AG09309 (cell line): ENCODE results near the gene BAIAP2L1.
"Not testable (repeated sequence)": the region's sequence is repeated elsewhere in the genome, so short reads cannot be mapped to it uniquely, and the experiment has no call there.

ENCODE experiments used
- DNase-seq: peaks from one replicate; pipeline ENCODE4 v3.0.0-alpha.2; 2010; ENCODE audit warnings: low read depth
- H3K4me3 ChIP-seq: 2 replicates; pipeline ENCODE4 v1.5.1; 2011; ENCODE audit warnings: mild to moderate bottlenecking, low read depth, low read length, moderate library complexity; ENCODE audit not compliant: control insufficient read depth
- CTCF ChIP-seq: IDR thresholded peaks from 2 replicates; pipeline ENCODE4 v1.5.1; 2011; ENCODE audit warnings: mild to moderate bottlenecking, low read depth, low read length, inconsistent platforms; ENCODE audit not compliant: insufficient read depth, control insufficient read depth; ENCODE audit errors: missing control alignments

The BAIAP2L1 gene

GRCh38 chr7:98323597-98324322, 77.1 kb downstream of the BAIAP2L1 start:
- no peak overlapping the region for H3K4me3 ChIP-seq
- DNase-seq, result no peak
- TF ChIP-seq CTCF, result no peak

DNA sequence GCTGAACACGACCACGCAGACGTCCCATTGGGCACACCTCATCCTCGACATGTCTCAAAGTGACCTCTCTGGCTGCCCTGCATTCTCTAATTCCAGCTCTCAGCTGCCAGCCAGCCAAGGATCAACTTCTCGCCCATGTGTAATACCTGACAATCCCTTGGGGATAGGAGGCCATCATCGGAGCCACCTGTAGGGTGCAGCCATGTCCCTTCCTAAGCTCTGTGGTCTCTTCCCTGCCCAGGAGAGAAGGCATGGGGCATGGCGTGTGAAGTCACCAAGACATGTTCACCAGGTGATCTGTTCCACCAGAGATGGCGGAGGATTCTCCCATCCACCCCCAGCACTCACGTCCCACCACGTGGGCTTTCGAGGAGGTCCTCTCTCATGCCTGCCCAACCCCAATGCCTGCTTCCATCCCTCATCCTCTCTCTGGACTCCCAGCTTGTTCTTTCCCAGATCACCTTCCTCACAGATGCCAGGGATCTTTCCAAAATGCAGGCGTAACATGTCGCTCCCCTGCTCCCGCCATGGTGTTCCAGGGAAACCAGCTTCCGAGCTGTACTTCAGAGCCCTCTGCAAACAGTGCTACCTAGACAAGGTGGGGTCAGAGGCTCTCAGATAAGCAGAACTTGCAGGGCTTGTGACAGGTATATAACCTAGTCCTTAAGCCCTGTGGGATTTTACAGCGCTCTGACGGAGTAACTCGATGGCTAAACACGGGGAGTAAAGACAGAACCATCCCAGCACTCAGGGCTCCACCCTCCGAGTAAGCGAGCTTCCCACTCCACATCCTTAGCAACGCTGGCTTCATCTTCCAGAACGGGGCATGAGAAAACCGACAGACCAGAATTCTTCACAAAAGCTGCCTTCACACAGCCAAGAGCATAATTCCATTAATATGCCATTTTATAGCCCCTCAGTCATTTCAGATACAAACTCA, 78.3 kb downstream of the BAIAP2L1 start:
- no peak for DNase-seq
- TF ChIP-seq CTCF, result no peak
- H3K4me3 ChIP-seq, result no peak overlapping the region

- no peak for TF ChIP-seq CTCF
- no peak for DNase-seq
- no peak overlapping the region for H3K4me3 ChIP-seq
Measured at GRCh38 chr7:98321301-98321700, 79.6 kb downstream of the BAIAP2L1 start.

DNA sequence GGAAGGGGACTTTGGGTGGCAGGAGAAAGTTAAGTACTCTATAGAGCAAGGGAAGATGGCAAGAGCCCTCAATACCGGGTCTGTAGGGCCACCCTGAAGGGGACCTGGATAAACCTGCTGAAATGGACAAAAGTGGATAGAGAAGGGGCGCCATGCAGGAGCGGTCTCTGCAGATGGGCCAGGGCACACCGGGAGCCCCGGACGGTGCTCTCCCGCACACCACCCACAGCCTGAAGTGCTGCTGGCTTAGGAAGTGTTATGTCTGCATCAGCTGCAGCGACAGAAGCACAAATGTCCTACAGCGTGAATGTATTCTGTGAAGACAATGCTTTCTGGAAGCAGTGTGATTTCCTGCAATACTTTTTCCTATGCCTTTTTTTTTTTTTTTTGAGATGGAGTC, 81.7 kb downstream of the BAIAP2L1 start:
- DNase-seq, result no peak
- no peak for TF ChIP-seq CTCF

GRCh38 chr7:98317366-98318040, 83.4 kb downstream of the BAIAP2L1 start:
- no peak for TF ChIP-seq CTCF
- H3K4me3 ChIP-seq, result no peak overlapping the region
- DNase-seq, result no peak

More for the DNA sequence above, 81.7 kb downstream of the BAIAP2L1 start:
- H3K4me3 ChIP-seq, result no peak overlapping the region

GRCh38 chr7:98315994-98316527, 84.8 kb downstream of the BAIAP2L1 start:
- not testable (repeated sequence) for DNase-seq, H3K4me3 ChIP-seq
